Measurements from ENCODE around the gene SLAIN2.
"Not testable (repeated sequence)": the region's sequence is repeated elsewhere in the genome, so short reads cannot be mapped to it uniquely, and the experiment has no call there.

Gene SLAIN2

DNA sequence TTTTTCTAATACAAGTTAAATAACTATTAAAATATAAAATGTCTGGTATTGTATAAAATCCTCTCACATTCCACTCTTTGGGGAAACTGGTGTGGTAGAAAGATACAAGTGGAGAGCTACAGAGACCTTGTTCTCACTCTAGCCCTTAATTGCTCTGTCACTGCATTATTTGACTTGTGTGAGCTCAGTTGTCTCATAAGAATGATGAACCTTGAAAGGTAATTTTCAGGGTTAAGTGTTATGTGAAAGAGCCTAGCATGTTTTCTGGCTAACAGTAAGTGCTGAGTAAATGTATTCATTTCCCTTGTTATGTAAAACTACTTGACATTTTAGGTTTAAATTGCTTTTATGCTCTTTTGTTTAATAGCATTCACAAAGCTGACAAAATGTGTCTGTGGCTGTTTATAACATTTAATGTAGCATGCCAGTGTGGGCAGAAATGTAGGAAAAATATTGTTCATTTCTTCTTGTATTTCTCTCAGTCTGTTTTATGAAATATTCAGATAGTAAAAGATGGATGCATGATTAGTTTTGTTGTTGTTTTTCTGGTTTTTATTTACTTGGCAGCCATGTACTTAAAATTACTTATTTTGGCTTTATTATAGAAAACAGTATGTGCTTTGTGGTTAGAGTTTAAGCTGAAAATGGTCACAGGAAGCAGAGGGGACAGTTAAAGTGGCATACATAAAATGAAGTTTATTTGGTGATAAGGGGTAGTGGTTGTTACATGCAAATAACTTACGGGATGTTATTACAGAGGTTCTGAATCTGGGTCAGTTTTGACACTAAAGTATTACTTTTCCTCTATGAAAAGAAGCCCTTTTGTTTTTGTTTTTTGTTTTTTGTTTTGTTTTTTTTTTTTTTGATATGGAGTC is 29.2 kb downstream of the SLAIN2 start:
- no peak for DNase-seq (ENCODE audit: low read depth)

DNA sequence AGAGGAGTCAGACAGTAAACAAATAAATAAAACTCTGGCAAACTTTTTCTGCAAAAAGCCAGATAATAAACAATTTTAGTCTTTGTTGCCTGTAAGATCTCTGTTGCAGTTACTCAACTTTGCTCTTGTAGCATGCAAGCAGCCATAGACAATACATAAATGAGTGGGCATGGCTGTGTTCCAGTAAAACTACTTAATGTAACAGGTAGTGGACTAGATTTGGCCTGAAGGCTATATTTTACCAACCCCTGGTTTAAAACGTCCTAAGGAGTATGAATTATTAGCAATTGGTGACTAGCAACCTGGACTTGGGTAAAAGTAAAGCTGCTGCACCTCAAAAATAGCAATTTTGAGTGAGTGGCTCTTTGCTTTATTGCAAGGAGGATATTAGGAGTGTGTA is 30.9 kb downstream of the SLAIN2 start:
- no peak for DNase-seq (ENCODE audit: low read depth)

DNA sequence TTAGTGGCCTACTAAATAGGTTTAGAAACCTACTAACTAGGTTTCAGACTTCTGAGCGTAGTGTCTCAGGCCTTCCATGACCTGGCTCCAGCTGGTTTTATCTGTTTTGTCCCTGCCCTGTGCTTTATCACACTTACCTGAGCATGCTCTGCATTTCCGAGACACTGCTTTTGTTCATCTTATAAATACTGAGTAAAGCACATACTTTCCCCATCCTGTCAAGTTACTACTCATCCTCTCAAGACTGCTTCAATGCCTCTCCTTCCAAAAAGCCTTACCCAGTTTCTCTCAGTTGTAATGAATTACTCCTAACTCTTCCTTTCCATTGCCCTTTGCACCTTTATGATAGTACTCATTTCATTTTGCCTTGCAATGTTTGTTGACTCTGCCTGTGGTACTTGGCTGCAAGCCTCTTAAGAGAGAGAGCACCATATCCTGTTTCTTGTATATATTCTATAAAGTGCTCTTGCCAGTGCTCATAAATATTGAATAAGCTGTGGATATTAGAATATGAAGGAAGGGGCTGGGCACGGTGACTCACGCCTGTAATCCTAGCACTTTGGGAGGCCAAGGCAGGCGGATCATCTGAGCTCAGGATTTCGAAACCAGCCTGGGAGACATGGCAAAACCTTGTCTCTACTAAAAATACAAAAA is 34.4 kb downstream of the SLAIN2 start:
- no peak for DNase-seq (ENCODE audit: low read depth)

DNA sequence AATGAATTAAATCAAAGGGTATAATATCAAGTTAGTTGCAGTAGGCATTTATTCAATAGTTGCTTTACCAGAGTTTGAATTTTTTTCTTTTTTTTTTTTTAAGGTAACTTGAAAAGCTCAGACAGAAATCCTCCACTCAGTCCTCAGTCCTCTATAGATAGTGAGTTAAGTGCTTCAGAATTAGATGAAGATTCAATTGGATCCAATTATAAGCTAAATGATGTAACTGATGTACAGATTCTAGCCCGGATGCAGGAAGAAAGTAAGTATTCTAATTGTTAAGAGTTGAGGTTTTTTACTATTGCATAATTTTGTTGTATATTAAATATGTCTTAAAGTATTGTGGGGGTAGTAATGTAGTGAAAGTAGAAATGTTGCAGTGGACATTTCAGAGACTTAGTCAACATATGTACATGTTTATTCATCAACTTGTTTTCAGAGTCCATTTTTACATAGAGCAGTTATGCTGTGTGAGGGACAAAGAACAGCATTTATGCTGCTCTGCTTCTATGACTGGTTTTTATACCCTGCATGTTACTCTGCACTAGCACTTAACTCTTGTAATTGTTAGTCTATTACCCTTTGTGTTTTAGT is 38.4 kb downstream of the SLAIN2 start:
- no peak for DNase-seq (ENCODE audit: low read depth)

DNA sequence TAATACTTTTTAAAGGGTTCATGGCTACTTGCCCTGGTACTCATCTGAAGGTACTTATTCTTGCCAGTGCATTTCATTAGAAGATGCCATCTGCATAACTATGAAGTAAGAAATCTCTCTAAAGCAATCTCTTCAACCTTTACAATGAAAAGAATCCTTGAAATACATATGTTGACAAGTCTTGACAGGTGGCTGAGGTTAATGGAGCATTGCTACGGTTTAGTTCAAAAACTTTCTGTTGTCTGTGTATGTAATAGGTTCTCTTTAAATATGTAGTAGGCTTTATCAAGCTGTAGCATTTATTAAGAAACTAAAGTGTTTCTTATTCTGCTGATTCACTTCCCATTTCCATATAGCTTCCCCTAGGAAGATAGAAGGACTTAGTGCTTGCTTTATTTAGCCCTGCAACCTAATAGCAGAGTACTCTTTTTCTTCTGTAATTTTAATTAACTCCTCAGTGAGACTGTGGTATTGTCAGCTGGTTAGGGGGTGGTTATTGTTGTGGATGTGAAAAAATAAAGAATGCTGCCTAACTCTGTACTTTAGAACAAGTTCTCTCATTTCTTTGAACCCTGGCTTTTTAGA is 39.3 kb downstream of the SLAIN2 start:
- no peak for DNase-seq (ENCODE audit: low read depth)

DNA sequence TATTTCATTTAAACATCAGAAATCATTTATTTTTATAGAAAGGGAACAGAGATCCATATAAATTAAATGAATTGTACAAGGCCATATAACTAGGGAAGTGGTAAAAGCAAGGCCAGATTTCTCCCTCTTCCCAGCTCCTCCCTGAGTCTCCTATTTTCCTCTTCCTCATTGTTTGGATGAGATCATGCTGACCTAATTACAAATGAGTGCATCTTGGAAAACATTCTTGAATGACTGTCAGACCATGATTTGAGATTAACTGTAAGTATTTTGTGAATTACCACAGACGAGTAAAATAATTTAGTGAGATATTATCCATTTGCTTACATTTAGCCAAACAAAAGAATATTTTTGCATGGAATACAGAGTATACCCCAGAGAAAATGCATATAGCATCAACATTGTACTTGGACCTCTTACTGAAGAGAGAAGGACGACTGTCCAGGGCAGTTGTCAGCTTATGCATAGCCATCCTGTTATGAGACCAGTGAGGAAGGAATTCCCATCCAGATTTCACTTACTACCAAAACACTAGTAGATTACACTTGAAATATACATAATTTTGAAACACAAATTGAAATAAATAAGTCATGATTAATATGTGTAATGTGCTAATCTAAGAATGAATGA is 47.3 kb downstream of the SLAIN2 start:
- no peak for DNase-seq (ENCODE audit: low read depth)

DNA sequence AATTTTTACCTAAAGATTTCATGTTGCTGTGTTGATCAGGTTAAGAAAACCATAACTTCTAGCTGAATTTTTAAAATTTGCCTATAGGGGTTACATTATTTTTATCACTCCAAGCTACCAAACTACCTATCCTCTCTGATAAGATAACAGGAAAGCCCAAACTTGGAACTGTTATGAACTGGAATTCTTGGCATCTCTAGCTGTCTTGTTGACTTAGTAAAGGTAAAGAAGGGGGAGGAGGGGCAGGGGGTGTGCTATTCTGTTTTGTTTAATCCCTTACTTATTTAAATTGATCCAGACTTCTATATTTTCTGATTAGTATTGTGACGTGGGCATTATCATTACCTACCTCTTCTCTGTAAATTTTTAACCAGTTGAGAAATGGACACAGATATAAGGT is 54.7 kb downstream of the SLAIN2 start:
- no peak for DNase-seq (ENCODE audit: low read depth)

DNA sequence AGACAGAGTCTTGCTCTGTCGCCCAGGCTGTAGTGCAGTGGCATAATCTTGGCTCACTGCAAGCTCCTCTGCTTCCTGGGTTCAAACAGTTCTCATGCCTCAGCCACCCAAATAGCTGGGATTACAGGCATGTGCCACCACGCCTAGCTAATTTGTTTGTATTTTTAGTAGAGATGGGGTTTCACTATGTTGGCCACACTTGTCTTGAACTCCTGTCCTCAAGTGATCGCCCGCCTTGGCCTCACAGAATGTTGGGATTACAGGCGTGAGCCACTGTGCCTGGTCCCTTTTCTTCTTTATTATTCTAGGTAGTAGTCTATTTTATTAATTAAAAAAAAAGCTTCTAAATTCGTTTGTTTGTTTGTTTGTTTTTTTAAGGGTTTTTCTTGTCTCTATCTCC is 59.1 kb downstream of the SLAIN2 start:
- DNase-seq (ENCODE audit: low read depth): no peak

DNA sequence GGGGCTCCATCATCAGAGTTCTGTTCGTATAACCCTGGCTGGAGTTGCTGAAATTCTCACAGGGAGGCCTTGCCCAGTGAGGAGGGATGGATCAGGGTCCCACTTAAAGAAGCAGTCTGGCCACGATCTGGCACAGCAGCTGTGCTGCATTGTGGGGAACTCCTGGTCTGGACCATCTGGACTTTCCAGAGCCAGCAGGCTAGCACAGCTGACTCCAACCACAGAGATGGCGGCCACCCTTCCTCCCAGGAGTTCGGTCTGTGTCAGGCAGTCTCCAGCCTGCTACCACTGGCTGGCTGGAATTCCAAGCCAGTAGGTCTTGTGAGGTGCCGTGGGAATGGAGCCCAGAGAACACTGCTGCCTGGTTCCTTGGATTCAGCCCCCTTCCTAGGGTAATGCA is 62.0 kb downstream of the SLAIN2 start:
- no peak for DNase-seq (ENCODE audit: low read depth)

DNA sequence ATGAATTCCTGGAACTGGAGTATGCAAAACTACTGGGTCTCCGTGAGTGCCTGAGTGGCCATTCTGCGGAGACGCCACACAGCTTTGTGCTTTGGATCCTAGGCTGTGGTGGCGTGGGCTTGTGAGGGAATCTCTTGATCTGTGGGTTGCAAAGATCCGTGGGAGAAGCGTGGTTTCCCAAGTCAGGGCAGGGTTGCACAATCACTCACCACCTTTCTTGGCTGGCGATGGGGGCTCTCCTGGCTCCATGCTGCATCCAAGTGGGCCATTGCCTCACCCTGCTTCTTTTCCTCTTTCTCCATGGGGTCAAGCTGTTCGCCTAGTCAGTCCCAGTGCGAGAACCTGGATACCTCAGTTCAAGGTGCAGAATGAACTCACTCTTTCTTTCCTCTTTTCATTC is 62.5 kb downstream of the SLAIN2 start:
- DNase-seq (ENCODE audit: low read depth): no peak

DNA sequence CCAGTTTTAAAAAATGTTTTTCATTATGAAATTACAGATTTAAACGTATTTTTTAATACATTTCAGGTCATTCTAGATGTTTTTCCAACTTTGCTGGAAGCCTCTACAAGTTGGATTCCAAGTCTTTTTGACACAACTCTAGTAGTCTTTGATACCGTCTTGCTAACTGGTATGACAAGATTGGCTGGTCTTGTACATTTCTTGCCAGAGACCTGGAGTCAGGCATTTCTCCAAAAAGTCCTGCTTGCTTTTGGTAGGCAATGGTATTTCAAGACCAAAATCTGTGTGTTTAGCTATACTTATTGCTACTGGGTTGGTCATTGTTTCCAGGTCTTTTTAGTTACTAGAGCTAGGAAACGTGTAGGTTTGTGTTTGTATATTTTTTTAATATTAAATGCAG is 64.6 kb downstream of the SLAIN2 start:
- no peak for DNase-seq (ENCODE audit: low read depth)

DNA sequence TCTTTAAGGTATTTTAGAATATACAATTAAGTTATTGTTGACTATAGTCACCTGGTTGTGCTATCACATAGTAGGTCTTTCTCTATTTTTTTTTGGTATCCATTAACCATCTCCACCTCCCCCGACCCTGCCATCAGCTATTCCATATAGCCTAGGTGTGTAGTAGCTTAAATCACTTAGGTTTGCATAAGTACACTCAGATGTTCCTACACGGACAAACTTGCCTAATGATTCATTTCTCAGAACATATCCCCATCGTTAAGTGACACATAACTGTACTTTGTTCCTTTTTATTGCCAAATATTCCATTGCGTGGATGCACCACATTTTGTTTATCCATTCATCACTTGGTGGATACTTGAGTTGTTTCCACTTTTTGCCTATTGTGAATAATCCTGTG is 67.9 kb downstream of the SLAIN2 start:
- no peak for DNase-seq (ENCODE audit: low read depth)

DNA sequence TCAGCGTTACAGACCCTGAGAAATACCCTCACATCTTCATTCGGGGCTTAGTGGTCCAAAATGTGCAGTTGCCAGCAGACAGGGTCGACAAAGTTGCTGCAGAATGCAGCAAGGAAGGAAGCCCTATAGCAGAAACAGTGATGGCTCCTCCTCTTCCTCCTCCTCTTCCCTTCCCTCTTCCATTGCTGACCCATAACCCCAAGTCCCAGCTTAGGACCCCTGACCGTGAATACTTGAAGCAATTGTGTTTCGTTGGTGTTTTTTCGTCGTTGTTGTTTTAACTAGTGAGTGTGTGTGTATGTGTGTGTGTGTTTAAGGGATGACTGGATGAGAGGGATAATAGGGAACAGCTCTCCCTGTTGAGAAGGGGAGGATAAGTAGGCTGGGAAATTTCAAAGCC is 69.5 kb downstream of the SLAIN2 start:
- no peak for DNase-seq (ENCODE audit: low read depth)

DNA sequence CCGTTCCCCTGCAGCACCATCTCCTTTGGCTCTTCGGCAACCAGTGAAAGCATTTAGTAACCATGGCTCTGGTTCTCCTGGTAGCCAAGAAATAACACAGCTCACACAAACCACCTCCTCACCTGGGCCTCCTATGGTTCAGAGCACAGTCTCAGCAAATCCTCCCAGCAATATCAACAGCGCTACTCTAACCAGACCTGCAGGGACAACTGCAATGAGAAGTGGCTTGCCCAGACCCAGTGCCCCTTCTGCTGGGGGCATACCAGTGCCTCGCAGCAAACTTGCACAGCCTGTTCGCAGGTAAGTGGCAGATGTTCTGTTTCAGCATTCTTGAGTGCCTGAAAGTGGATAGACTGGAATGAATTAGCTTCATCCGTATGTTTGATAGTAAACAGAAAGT is 78.8 kb downstream of the SLAIN2 start:
- no peak for DNase-seq (ENCODE audit: low read depth)

DNA sequence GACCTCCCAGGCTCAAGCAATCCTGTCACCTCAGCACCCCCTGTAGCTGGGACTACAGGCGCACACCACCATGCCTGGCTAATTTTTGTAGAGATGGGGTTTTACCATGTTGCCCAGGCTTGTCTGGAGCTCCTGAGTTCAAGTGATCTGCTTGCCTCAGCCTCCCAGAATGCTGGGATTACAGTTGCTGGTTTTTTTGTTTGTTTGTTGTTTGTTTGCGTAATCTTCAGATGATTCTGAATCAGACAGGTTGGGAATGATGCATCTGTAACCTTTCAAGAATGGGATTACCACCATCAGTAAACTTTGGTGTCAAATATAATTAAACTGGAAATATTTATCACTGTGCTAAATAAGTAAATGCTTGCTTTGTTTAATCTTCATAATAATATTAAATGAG is 79.8 kb downstream of the SLAIN2 start:
- DNase-seq (ENCODE audit: low read depth): no peak

DNA sequence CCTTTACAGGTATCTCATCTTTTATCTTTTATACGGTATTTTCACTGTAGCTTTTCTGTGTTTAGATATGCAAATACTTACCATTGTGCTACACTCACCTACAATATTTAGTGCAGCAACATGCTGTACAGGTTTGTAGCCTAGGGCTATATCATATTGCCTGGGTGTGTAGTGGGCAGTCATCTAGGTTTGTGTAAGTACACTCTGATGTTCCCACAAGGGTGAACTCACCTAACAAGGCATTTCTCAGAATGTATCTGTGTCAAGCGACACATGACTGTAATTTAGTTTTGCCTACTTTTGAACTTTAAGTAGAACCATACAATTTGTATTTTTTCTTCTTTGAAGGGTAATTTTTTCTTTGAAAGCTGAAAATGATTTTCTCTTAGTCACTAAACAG is 87.6 kb downstream of the SLAIN2 start:
- DNase-seq (ENCODE audit: low read depth): no peak

DNA sequence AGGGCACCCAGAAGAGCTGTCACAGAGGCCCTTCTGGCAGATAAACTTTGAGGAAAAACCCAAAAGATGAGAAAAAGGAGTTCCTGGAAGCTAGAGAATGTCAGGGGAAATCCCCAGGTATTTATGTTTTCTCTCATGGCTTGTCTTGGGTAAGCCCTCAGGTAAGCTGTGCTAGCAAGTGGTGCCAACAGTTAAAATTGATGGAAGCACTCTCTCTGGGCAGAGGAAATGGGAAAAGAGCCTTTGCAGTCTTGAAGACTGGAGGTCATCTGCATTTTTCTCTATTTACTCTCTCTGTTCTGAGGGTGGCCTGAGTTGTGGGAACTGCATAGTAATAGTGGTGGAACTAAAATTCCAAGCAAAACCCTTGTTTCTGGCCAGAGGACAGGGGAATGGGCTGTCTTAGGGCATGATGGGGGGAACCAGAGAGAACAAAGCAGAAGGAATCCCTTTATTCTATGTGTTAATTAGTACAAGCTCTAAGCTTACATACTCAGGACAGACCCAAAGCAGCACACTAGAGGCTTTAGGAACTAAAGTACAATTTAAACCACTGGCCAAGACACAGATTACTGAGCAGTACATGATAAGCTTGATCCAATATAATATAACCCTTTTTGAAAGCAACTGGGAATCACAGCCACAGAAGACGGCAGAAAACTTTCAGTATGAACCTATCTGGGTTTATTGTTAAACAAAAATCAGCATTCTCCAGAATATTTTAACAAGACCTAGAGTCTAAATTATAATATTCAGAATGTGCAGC is 88.6 kb downstream of the SLAIN2 start:
- no peak for DNase-seq (ENCODE audit: low read depth)

DNA sequence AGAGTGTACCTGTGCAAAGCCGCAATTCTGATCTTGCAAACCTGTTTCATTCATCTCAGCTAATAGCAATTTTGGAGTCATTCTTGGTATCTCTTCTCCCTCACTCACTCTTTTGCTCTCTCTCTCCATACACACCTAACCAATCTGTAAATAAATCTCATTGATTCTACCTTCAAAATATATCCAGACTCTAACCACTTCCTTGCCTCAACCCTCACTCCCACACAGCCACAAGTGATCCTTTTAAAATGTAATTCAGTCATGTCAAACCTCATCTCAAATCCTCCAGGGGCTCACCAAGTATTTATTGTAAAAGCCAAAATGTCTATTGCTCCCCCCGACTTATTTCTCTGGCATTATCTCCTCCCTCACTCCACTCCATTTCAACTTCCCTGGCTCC is 90.1 kb downstream of the SLAIN2 start:
- DNase-seq (ENCODE audit: low read depth): no peak

DNA sequence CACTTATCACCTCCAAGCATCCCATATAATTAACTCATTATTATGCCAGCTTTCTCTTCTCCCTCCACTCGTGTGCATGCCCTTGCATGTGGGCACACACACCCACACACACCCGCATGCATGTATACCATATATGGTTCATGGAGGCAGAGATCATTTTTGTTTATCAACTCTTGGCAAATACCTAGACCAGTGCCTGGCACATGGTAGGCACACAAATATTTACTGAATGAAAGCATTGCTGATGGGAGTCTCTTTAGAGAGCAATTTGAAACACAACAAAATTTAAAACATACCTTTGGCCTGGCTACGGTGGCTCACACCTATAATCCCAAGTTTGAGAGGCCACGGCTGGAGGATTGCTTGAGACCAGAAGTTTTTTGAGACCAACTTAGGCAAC is 90.7 kb downstream of the SLAIN2 start:
- DNase-seq (ENCODE audit: low read depth): no peak

DNA sequence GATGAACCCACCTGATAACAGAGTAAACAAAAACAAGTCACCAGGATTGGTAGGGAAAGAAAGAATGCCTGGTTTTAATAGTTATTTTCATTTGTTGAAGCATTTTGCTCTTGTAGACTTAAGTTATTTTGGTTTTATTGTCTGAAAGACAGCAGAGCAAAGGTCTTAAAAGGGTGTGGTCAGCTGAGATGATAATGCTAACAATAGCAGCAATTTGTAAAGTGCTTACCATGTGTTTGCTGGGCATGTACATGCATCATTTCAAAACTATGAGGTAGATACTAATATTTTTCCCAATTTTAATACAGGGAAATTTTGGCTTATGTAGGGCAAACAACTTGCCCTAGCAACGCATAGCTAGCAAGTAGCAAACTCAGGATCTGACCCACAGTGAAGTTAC is 95.0 kb downstream of the SLAIN2 start:
- DNase-seq (ENCODE audit: low read depth): no peak

DNA sequence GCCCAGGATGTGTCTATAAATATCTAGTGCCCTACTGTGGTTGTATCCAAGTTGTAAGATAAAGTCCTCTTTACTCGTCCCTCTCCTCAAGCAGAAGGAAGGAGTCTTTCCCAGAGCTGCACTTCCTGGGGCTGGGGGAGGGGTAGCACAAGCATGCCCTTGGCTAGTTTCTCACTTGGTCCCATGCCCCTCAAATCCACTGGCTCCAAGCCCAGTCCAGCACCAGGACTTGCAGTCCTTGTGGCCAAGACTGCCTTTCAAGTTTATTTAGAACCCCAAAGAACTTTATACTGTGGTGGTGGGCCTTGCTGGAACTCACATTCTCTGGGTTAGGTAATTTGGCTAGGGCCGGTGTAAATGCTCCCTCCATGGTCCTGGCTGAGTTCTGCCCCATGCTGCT is 98.7 kb downstream of the SLAIN2 start:
- no peak for DNase-seq (ENCODE audit: low read depth)

DNA sequence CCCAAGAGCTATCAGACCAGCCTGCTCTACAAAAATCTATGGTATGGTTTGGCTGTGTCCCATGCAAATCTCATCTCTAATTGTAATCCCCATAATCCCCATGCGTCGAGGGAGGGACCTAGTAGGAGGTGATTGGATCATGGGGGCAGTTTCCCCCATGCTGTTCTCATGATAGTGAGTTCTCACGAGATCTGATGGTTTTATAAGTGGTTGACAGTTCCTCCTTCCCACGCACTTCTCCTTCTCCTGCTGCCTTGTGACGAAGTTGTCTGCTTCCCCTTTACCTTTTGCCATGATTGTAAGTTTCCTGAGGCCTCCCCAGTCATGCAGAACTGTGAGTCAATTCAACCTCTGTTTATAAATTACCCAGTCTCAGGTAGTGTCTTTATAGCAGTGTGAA is 99.6 kb downstream of the SLAIN2 start:
- DNase-seq (ENCODE audit: low read depth): not testable (repeated sequence)

Data from stimulated activated CD8-positive, alpha-beta memory T cell treated with anti-CD3 and anti-CD28 coated beads, Interleukin-12 subunit alpha, Interleukin-12 subunit beta, amount 100 ng/mL, for 1 hour (primary cell).